Dermis microvascular lymphatic vessel endothelial cell (primary cell): ENCODE results near the gene TMEM191C. TPM values are rescaled to one million over a fixed set of nuclear protein-coding genes. Genes with fewer than 3 reads are reported as not detected.
"Not testable (repeated sequence)": the region's sequence is repeated elsewhere in the genome, so short reads cannot be mapped to it uniquely, and the experiment has no call there.

Experiments used
- DNase-seq, 2 donors: peaks; one replicate each; pipeline versions ENCODE4 v3.0.0 to v3.0.0-alpha.2; 2010; ENCODE audit warnings: low read depth in 2 of 2
- total RNA-seq: library from RNA; depleted of rRNA; stranded (reverse); fragments of >200 nt; gene quantifications from 2 replicates; pipeline ENCODE4 v1.2.1, GENCODE V29; 2014

Gene TMEM191C
- total RNA-seq, 1 donor from 2014 or later = 0.39 TPM

DNA sequence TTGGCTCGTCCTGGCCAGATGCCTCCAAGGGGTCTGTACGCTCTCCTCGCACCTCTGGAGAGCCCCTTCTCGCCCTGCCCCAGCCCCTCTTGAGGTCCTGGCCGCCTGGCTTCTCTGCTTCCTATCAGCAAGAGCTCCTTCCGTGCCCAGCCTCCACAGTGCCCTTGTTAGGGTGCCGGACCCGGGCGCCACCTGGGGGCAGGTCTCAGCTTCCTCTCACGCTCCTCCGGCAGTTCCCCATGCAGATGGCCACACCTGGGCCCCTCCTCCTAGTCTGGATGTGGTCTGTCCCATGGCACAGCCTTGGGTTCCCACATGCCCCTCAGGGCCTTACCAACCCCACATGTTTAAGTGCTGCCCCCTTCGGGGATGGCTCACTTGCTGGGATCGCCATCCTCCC lies 6.5 kb downstream of the TMEM191C start:
- not testable (repeated sequence) for DNase-seq

DNA sequence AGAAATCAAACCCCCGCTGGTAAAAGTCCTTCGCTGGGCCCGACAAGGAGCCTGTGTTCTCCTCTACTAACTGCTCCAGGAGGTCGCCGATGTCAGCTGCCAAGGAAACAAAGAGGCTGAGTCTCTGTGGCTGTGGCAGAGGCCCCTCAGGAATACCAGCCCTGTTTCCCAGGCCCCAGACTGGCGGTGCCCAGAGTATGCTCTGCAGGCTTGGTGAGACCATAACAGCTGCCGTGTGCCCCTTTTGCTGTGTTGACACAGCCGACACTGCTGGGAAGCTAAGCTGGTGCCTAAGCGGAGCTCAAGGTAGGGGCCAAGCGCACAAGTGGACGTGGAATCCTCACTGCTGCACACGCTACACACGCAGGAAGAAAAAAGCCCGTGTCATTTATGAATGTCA lies 16.9 kb downstream of the TMEM191C start:
- not testable (repeated sequence) for DNase-seq

- not testable (repeated sequence) for DNase-seq
Measured at GRCh38 chr22:21487723-21488122, 20.5 kb downstream of the TMEM191C start.

GRCh38 chr22:21489149-21489680 lies 22.0 kb downstream of the TMEM191C start:
- DNase-seq = not testable (repeated sequence)

DNA sequence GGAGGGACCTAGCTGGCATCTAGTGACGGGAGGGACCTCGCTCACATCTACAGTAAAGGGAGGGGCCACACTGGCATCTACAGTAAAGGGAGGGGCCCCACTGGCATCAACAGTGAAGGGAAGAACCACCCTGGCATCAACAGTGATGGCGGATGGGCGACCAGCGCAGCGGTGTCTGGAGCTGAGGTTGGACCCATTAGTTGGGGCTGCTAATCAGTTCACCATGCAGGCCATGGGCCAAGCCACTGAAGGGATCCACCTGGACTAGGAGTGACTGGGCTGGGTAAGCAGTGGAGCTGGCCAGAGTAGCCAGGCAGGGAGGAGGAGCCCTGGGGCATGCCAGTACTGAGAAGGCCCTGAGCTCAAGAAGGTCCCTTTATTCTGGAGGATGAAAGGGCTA lies 23.4 kb downstream of the TMEM191C start:
- DNase-seq = not testable (repeated sequence)

DNA sequence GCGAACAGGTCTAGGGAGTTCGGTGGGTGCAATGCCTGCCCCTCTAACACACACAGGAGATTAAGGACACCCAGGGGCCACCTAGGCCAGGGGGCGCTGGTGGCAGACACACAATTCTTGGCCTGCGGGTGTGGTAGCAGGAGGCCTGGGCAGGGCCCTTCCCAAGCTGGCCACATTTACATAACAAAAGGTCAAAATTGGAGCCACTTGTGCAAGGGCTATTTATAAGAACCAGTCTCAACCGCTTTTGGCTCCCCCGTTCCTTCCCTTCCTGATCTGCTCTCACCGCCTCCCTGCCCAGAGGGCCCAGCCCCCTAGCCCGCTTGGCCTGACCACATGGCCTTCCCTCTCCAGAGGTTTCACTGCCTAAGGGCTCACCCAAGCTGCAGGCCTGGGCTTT lies 25.1 kb downstream of the TMEM191C start:
- DNase-seq = not testable (repeated sequence)

- DNase-seq = not testable (repeated sequence)
Measured at GRCh38 chr22:21493789-21494782, 26.9 kb downstream of the TMEM191C start.

DNA sequence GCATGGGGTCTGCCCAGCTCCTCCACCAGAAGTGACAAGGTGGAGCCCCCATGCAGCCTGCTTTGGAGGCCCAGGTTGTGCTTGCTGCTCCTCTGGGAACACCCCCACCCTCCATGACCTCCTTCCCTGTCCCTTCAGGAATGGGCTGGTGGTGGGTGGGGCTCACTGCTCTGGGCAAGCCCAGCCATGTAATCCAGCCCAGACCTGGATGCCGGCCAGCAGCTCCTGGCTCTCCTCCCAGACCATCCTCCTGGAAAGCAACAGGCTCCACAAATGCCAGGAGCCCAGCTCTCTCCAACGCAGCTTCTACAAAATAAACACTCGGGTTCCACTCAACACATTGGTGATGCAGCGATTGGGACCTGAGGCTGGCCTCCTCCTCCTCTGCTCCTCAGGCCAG lies 30.8 kb downstream of the TMEM191C start:
- DNase-seq = not testable (repeated sequence)

DNA sequence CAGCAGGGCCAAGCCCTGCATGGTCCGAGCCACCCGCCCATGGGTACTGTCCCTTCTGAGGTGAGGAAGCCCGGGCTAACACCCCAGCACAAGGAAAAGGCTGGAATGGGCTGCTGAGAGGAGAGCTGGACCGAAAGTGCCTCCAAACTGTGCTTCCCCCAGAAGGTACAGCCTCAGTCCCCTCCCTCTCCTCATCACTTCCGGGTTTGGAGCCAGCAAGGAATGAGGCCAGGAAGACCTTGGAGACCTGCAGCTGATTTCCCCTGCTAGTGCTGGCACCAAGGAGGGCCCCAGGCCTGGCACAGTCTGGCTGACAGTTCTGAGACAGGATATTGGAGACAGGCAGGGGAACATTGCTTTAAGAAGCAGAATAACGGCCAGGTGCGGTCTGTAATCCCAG lies 31.3 kb downstream of the TMEM191C start:
- DNase-seq = not testable (repeated sequence)

DNA sequence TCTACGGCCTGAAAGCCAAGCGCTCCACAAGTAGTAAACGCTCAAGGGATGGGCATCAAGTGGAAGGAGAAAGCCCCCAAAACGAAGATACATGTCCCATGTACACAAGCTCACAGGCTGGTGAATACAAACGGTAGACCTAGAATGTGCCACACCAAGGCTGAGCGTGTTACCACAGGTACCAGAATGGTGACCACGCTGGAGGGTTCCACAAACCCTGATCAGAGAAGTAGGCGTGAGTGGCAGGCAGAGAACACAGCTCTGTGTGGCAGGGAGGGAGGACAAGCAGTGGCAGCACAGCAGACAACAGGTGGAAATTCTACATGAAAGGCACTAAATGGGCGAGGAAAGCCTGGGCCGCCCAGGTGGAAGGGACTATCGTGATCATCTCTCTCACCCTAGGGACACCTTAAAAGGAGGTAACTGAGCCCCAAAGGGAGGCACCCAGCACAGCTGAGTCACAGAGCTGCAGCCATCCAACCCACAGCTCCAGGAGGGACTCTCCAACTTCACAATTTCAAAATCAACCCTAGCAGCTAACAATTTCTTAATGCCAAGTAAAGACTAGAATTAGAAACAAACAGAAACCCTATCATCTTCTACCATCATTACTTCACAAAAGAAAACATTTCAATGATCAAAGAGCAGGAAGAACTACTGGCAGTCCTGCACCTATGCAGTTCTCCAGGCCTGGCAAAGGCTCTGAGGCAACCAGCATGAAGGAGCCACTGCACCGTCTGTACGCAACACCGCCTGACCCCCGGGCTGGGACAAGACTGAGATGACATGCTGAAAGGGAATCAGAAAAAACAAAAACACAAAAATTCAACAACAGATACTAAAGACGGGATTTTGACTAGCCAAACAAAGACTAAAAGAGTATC lies 32.7 kb downstream of the TMEM191C start:
- not testable (repeated sequence) for DNase-seq

- not testable (repeated sequence) for DNase-seq
Measured at GRCh38 chr22:21510397-21510796, 43.2 kb downstream of the TMEM191C start.

- DNase-seq = not testable (repeated sequence)
Measured at GRCh38 chr22:21512022-21512421, 44.8 kb downstream of the TMEM191C start.

DNA sequence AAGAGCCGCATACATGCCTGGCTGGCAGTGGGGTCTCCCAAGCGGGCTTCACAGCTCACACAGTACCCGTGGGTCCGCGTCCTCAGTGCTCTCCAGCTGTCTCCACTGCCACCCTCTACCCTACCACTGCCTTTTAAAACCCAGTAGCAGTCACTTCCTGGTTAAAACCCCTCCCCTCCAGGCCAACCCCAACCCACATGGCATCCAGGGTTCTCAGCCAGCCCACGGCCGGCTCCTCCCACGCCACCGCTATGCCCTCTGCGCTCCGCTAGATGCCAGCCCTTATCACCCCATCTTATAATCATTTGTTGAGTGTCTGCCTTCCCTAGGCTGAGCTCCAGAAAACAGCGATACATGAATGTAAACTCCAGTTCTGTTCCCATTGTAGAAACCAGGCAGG lies 46.9 kb downstream of the TMEM191C start:
- not testable (repeated sequence) for DNase-seq

- not testable (repeated sequence) for DNase-seq
Measured at GRCh38 chr22:21515234-21515633, 48.0 kb downstream of the TMEM191C start.

DNA sequence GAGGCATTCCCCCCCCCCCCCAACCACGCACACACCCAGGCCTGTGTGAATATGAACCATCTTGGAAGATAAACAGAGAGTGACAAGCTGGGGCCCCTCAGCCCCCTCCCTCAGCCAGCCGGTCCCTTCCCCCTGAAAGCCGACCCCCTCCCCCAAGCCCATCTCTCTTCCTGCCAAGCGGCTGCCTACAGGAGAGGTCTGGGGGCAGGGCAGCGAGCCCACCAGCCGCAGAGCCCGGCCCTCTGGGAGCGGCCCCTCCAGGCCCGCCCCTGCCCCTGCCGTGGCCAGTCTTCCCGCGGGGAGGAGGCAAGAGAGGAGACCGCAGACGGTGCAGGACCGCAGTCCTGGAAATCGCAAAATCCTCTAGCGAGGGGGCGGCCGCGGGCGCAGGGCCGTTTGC lies 49.3 kb downstream of the TMEM191C start:
- not testable (repeated sequence) for DNase-seq

DNA sequence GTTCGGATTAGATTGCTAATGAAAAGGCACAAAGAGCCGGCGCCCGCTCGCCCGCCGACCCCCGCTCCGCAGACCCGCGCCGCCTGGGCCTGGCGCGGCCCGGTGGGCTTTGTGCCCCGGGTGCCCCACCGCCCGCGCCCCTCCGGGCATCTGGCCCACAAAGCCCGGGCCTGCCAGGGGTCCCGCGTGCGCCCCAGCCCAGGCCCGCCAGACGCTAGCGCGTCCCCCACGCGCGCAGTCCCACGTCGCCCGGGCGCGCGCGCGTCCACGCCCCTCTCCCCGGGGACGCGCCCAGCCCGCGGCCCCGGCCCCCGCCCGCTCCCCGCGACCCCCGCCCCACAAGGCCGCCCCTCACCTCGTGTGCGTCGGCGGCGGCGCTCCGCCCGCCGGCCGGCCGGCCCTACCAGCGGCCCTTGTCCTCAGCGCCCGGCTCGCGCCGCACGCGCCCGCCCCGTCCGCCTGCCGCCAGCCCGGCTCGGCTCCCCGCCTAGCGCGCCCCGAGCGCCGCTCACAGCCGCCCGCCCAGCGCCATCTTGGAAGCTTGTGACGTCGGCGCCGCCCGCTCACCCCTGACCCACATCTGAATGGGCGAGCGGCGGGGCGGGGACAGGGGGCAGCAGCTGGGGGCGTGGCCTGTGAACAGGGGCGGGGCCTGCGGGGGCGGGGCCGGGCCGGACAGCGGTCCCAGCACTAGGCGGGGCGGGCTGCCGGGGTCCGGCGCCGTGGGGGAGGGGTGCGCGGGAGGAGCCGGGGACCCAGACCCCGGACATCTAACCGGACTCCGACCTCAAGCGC lies 50.0 kb downstream of the TMEM191C start:
- DNase-seq = not testable (repeated sequence)

Other genes with a start within 250 kb of the TMEM191C start
- under 0.01 TPM in 1 of 2 replicates, not detected in the other for gene RIMBP3B, start 83.6 kb upstream of the TMEM191C start, total RNA-seq
- gene HIC2, start 50.0 kb upstream of the TMEM191C start, total RNA-seq = 1.8 and 2.5 TPM in 2 replicates
- gene RIMBP3C, start 84.1 kb downstream of the TMEM191C start, total RNA-seq = under 0.01 and 0.13 TPM in 2 replicates
- gene UBE2L3, start 100.3 kb downstream of the TMEM191C start, total RNA-seq = 22.3 and 22.5 TPM in 2 replicates
- gene YDJC, start 162.6 kb downstream of the TMEM191C start, total RNA-seq = 12.3 and 13.5 TPM in 2 replicates
- under 0.01 and 0.13 TPM in 2 replicates for gene CCDC116, start 165.4 kb downstream of the TMEM191C start, total RNA-seq
- gene SDF2L1, start 174.9 kb downstream of the TMEM191C start, total RNA-seq = 39.4 and 45.4 TPM in 2 replicates
- 12.1 and 19.7 TPM in 2 replicates for gene PPIL2, start 198.6 kb downstream of the TMEM191C start, total RNA-seq